ENCODE results near the gene IFT25.

DNA sequence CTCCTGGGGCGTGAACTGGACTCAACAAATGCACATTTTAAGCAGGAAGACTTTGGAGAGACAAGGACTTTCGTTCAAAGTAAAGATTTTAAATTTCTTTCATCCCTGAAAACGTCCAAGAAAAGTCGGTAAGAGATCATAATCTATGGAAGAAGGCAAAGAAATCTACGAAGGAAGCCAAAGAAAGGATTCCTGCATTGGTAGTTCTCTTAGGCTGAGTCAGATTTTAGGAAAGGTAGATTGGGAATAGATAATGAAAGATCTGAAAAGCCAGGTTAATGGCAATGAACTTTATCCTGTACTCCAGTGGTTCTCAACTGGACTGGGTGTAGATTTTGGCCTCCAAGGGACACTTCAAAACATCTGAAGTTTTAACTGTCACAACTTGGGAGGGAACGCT, 2.4 kb downstream of the IFT25 start:
- TF ChIP-seq, protein P1, sequence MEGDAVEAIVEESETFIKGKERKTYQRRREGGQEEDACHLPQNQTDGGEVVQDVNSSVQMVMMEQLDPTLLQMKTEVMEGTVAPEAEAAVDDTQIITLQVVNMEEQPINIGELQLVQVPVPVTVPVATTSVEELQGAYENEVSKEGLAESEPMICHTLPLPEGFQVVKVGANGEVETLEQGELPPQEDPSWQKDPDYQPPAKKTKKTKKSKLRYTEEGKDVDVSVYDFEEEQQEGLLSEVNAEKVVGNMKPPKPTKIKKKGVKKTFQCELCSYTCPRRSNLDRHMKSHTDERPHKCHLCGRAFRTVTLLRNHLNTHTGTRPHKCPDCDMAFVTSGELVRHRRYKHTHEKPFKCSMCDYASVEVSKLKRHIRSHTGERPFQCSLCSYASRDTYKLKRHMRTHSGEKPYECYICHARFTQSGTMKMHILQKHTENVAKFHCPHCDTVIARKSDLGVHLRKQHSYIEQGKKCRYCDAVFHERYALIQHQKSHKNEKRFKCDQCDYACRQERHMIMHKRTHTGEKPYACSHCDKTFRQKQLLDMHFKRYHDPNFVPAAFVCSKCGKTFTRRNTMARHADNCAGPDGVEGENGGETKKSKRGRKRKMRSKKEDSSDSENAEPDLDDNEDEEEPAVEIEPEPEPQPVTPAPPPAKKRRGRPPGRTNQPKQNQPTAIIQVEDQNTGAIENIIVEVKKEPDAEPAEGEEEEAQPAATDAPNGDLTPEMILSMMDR (IDR thresholded peaks at IDR 0.05) = no peak
- TF ChIP-seq EP300 (IDR thresholded peaks at IDR 0.05) = no peak

Data from tibial nerve (tissue), 4 donors.